Measurements from ENCODE around the gene SOX2.
"Not testable (repeated sequence)": the region's sequence is repeated elsewhere in the genome, so short reads cannot be mapped to it uniquely, and the experiment has no call there.

The SOX2 gene

DNA sequence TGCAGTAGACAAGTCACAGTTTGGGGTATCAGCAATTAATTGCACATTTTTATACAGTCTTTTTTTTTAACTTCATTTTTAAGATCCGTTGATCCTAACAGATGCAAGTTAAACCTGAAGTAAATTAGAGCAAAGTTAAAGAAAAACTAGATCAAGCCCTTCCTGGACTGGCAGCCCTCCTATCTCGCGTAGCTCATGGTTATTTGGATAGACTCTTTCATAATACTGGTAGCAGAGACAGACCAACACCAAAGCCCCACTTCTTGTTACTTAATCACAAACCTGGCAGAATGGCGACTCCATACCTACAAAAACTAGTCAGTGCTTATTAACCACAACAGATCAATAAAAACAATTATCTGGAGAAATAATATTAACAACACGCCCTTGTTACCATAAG is 26.8 kb downstream of the SOX2 start:
- Histone ChIP-seq H3K4me1 (ENCODE audit: control insufficient read depth, insufficient read depth, low read length) (no peaks in the 10 kb centered on the region), H3K9me3 (ENCODE audit: control insufficient read depth in 2 of 2, low read length in 2 of 2) (no peaks in the 10 kb centered on the region), H3K36me3 (ENCODE audit: control insufficient read depth in 2 of 2, insufficient read depth in 2 of 2, low read length in 2 of 2) (no peaks in the 10 kb centered on the region), H3K27ac (ENCODE audit: low read length) (no peak overlapping the region), H3K9ac (ENCODE audit: low read length in 2 of 2) (no peak overlapping the region), H3K27me3 (ENCODE audit: control insufficient read depth in 1 of 2, insufficient read depth in 2 of 2, low read length in 2 of 2) (peaks cover 0 to 3% of the 10 kb centered on the region in 2 donors), H3K4me3 (ENCODE audit: low read length in 2 of 2) (no peak overlapping the region)

DNA sequence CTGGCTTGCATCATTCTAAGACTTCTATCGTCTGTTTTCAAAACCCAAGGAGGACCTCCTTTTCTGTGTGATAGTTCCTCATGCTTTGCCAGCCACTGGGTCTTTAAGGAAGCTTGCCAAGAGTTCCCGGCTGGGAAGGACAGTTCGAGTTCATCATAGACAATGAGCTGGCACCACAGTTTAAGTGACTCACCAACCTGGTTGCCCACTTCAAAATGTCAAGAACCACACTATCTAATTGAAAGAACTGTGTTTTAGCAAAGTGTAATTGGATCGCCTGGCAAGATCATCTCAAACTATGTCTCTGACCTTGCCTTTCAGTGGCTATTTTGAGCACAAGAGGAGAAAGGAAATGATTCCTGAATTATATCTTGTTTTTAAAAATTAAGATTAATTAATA is 27.9 kb downstream of the SOX2 start:
- no peak overlapping the region for H3K9ac ChIP-seq (ENCODE audit: low read length in 2 of 2)
- no peaks in the 10 kb centered on the region for H3K9me3 ChIP-seq (ENCODE audit: control insufficient read depth in 2 of 2, low read length in 2 of 2)
- no peak overlapping the region for H3K4me3 ChIP-seq (ENCODE audit: low read length in 2 of 2)
- H3K27ac ChIP-seq (ENCODE audit: low read length): no peak overlapping the region
- no peaks in the 10 kb centered on the region for H3K4me1 ChIP-seq (ENCODE audit: control insufficient read depth, insufficient read depth, low read length)
- H3K27me3 ChIP-seq (ENCODE audit: control insufficient read depth in 1 of 2, insufficient read depth in 2 of 2, low read length in 2 of 2): peaks cover 0 to 3% of the 10 kb centered on the region in 2 donors
- H3K36me3 ChIP-seq (ENCODE audit: control insufficient read depth in 2 of 2, insufficient read depth in 2 of 2, low read length in 2 of 2): no peaks in the 10 kb centered on the region

DNA sequence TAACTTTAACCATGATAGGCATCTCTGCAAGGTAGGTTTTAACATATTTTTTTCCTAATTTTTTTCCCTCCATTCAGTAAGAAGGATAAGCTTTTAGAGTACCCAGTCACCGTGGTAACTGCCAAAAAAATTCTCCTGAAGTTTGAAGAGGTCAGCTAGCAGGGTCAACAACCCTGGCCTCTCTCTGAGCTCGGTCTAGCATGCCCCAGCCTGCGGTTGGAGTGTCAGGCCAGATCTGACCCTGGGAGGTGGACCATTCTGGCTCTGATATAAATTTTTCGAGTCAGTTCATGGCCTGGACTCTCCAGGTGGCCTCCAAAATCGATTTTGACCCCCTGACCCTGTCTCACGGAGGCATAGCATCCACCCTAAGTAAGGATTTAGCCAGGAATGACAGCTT is 29.7 kb downstream of the SOX2 start:
- Histone ChIP-seq H3K4me3 (ENCODE audit: low read length in 2 of 2) (no peak overlapping the region), H3K4me1 (ENCODE audit: control insufficient read depth, insufficient read depth, low read length) (no peaks in the 10 kb centered on the region), H3K9ac (ENCODE audit: low read length in 2 of 2) (no peak overlapping the region), H3K27me3 (ENCODE audit: control insufficient read depth in 1 of 2, insufficient read depth in 2 of 2, low read length in 2 of 2) (peaks cover 0 to 3% of the 10 kb centered on the region in 2 donors), H3K9me3 (ENCODE audit: control insufficient read depth in 2 of 2, low read length in 2 of 2) (no peaks in the 10 kb centered on the region), H3K36me3 (ENCODE audit: control insufficient read depth in 2 of 2, insufficient read depth in 2 of 2, low read length in 2 of 2) (no peaks in the 10 kb centered on the region), H3K27ac (ENCODE audit: low read length) (no peak overlapping the region)

DNA sequence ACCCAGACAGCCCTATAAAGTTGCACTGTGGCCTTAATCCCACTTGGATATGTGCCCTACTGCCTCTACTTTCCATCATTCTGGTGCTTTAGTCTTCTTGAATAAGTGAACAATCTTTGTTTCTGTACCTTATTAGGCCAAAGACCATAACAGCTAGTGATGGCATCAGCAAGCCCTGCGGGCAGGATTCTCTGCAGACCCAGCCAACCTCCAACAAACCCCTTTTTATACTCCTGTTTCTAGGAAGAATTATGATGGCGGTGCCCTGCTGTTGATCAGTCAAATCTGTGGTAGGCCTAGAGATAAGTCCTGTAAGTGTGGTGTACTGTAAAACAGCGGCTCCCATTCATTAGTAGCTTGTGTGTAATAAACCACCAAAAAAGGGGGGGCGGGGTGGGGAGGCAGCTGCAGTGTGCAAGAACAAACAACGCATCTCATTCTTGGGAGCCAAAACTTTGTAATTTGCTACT is 40.5 kb downstream of the SOX2 start:
- Histone ChIP-seq H3K36me3 (ENCODE audit: control insufficient read depth in 2 of 2, insufficient read depth in 2 of 2, low read length in 2 of 2) (no peaks in the 10 kb centered on the region), H3K27me3 (ENCODE audit: control insufficient read depth in 1 of 2, insufficient read depth in 2 of 2, low read length in 2 of 2) (peaks cover 0 to 9% of the 10 kb centered on the region in 2 donors), H3K27ac (ENCODE audit: low read length) (no peak overlapping the region), H3K9ac (ENCODE audit: low read length in 2 of 2) (no peak overlapping the region), H3K9me3 (ENCODE audit: control insufficient read depth in 2 of 2, low read length in 2 of 2) (no peaks in the 10 kb centered on the region), H3K4me3 (ENCODE audit: low read length in 2 of 2) (no peak overlapping the region), H3K4me1 (ENCODE audit: control insufficient read depth, insufficient read depth, low read length) (no peaks in the 10 kb centered on the region)

DNA sequence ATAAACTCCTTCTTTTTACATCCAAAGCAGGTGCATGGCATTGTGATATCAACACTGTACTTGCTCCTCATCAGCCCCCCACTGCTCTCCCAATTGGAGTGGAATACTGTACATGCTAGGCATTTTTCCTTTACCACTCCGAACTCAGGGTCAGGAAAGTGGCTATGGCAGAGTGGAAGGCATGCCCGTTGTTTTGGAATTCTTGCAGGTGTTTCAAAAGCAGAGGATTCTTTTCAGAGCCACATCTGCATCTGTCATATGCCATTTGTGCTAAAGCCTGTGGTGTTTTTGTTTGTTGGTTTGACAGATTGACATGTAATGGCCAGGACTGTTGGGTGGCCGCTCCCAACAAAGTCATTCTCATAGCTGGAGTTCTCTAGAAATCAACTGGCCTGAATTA is 41.7 kb downstream of the SOX2 start:
- Histone ChIP-seq H3K36me3 (ENCODE audit: control insufficient read depth in 2 of 2, insufficient read depth in 2 of 2, low read length in 2 of 2) (no peaks in the 10 kb centered on the region), H3K9me3 (ENCODE audit: control insufficient read depth in 2 of 2, low read length in 2 of 2) (no peaks in the 10 kb centered on the region), H3K9ac (ENCODE audit: low read length in 2 of 2) (no peak overlapping the region), H3K4me3 (ENCODE audit: low read length in 2 of 2) (no peak overlapping the region), H3K27me3 (ENCODE audit: control insufficient read depth in 1 of 2, insufficient read depth in 2 of 2, low read length in 2 of 2) (peaks cover 0 to 9% of the 10 kb centered on the region in 2 donors), H3K27ac (ENCODE audit: low read length) (no peak overlapping the region), H3K4me1 (ENCODE audit: control insufficient read depth, insufficient read depth, low read length) (no peaks in the 10 kb centered on the region)

DNA sequence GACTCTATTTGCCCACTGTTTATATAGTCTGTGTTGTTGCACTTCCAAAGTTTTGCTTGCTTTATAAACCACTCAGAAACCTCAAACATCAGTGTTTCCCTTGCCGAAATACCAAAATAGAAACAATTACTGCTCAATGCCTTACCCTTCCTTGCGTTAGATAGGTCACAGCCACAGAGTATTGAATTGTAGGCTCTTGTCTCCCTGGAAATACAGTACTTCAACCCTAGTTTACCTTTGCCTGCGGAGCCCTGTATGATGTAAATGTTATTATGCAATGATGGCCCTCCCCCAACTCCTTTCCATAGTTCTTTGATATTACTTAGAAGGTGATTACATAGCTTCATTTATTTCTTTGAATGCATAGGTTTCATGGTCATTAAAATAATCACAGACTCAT is 44.2 kb downstream of the SOX2 start:
- H3K27me3 ChIP-seq (ENCODE audit: control insufficient read depth in 1 of 2, insufficient read depth in 2 of 2, low read length in 2 of 2): peaks cover 0 to 9% of the 10 kb centered on the region in 2 donors
- H3K27ac ChIP-seq (ENCODE audit: low read length): no peak overlapping the region
- H3K36me3 ChIP-seq (ENCODE audit: control insufficient read depth in 2 of 2, insufficient read depth in 2 of 2, low read length in 2 of 2): no peaks in the 10 kb centered on the region
- H3K4me3 ChIP-seq (ENCODE audit: low read length in 2 of 2): no peak overlapping the region
- H3K4me1 ChIP-seq (ENCODE audit: control insufficient read depth, insufficient read depth, low read length): no peaks in the 10 kb centered on the region
- H3K9me3 ChIP-seq (ENCODE audit: control insufficient read depth in 2 of 2, low read length in 2 of 2): no peaks in the 10 kb centered on the region
- no peak overlapping the region for H3K9ac ChIP-seq (ENCODE audit: low read length in 2 of 2)

DNA sequence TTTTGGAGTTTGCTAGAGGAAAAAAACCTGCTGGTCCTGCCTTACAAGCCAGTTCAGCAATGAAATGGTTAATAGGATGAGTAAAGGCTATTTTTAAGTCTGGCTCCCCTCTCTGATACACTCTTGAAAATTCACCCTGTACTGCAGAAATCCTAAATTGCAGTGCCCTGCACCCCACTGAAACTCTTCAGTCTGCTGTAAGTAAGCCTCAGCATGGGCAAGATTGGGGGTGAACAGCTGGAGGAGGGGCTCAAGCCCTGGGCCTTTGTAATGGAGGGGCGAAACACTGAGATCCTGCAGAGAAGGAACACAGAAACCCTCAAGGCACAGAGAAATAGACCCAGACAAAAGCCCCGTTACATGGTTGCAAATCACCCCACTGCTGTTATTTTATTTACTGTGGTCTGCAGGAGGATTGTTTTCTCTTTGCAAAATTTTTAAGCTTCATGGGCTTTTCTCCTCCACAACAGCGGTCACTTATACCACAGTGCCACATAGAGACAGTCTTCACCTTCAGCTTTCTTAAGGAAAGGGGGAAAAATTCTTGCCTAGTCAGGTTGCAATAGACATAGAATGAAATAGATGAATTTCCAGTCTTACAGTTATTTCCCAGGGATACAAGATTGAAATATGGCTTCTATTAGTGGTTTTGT is 45.0 kb downstream of the SOX2 start:
- no peaks in the 10 kb centered on the region for H3K4me1 ChIP-seq (ENCODE audit: control insufficient read depth, insufficient read depth, low read length)
- H3K27ac ChIP-seq (ENCODE audit: low read length): no peak overlapping the region
- no peak overlapping the region for H3K4me3 ChIP-seq (ENCODE audit: low read length in 2 of 2)
- H3K9ac ChIP-seq (ENCODE audit: low read length in 2 of 2): no peak overlapping the region
- H3K27me3 ChIP-seq (ENCODE audit: control insufficient read depth in 1 of 2, insufficient read depth in 2 of 2, low read length in 2 of 2): peaks cover 0 to 9% of the 10 kb centered on the region in 2 donors
- H3K9me3 ChIP-seq (ENCODE audit: control insufficient read depth in 2 of 2, low read length in 2 of 2): no peaks in the 10 kb centered on the region
- H3K36me3 ChIP-seq (ENCODE audit: control insufficient read depth in 2 of 2, insufficient read depth in 2 of 2, low read length in 2 of 2): no peaks in the 10 kb centered on the region

DNA sequence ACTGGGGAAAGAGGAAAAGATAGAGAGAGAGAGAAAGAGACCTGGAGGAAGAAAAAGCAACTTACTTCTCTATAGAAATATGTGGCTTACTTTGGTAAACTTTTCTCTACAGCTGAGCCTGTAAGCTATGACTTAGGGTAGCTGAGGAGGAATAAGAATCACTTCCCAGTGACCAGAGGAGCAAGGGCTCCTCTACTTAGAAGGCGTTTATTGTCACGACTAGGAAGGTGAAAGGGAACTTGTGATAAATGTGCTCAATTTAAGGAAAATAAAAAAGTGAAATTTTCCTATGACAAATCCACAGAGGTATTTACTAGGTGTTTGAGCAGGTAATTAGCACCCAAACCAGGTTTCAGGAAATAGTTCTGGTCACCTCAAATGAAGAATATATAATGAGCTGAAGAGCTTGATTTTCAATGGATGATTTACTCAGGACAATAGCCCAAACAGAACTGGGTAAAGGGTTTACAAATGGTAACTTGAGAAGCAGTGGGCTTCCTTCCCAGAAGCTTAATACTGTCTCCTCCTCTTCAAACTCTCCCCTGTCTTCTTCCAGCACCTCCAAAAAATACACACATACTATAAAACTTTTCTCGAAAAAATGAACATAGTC is 46.1 kb downstream of the SOX2 start:
- Histone ChIP-seq H3K27me3 (ENCODE audit: control insufficient read depth in 1 of 2, insufficient read depth in 2 of 2, low read length in 2 of 2) (peaks cover 0 to 9% of the 10 kb centered on the region in 2 donors), H3K27ac (ENCODE audit: low read length) (no peak overlapping the region), H3K4me3 (ENCODE audit: low read length in 2 of 2) (no peak overlapping the region), H3K4me1 (ENCODE audit: control insufficient read depth, insufficient read depth, low read length) (no peaks in the 10 kb centered on the region), H3K9ac (ENCODE audit: low read length in 2 of 2) (no peak overlapping the region), H3K9me3 (ENCODE audit: control insufficient read depth in 2 of 2, low read length in 2 of 2) (no peaks in the 10 kb centered on the region), H3K36me3 (ENCODE audit: control insufficient read depth in 2 of 2, insufficient read depth in 2 of 2, low read length in 2 of 2) (no peaks in the 10 kb centered on the region)

DNA sequence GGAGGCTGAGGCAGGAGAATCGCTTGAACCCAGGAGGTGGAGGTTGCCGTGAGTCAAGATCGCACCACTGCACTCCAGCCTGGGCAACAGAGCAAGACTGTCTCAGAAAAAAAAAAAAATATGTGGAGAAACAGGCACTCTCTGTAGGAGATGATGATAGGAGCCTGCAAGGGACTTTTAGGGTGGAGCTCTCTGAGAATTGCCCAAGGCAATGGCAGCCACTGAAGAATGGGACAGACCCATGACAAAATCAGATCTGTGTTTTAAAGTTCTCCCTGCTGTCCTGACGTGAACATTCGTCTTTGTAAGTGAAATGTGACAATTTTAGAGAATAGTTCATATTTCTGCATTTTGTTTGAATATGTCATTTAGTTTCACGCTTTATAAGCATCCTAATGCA is 50.2 kb downstream of the SOX2 start:
- H3K36me3 ChIP-seq (ENCODE audit: control insufficient read depth in 2 of 2, insufficient read depth in 2 of 2, low read length in 2 of 2): no peaks in the 10 kb centered on the region
- no peak overlapping the region for H3K9ac ChIP-seq (ENCODE audit: low read length in 2 of 2)
- no peaks in the 10 kb centered on the region for H3K9me3 ChIP-seq (ENCODE audit: control insufficient read depth in 2 of 2, low read length in 2 of 2)
- H3K27ac ChIP-seq (ENCODE audit: low read length): no peak overlapping the region
- H3K4me1 ChIP-seq (ENCODE audit: control insufficient read depth, insufficient read depth, low read length): no peaks in the 10 kb centered on the region
- H3K4me3 ChIP-seq (ENCODE audit: low read length in 2 of 2): no peak overlapping the region
- no peaks in the 10 kb centered on the region for H3K27me3 ChIP-seq (ENCODE audit: control insufficient read depth in 1 of 2, insufficient read depth in 2 of 2, low read length in 2 of 2)

DNA sequence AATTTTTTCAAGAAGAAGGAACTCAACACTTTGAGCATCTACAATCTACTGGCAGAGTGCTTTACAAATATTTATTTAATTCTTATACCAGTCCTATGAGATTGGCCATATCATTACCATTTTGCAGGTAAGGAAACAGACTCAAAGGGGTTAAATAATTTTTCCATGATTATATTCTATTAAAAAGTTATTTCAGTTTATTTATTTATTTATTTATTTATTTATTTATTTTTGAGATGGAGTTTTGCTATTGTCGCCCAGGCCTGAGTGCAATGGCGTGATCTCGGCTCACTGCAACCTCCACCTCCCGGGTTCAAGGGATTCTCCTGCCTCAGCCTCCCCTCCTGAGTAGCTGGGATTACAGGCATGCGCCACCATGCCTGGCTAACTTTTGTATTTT is 52.3 kb downstream of the SOX2 start:
- not testable (repeated sequence) for H3K4me3 ChIP-seq (ENCODE audit: low read length in 2 of 2); H3K4me1 ChIP-seq (ENCODE audit: control insufficient read depth, insufficient read depth, low read length); H3K36me3 ChIP-seq (ENCODE audit: control insufficient read depth in 2 of 2, insufficient read depth in 2 of 2, low read length in 2 of 2); H3K9ac ChIP-seq (ENCODE audit: low read length in 2 of 2); H3K9me3 ChIP-seq (ENCODE audit: control insufficient read depth in 2 of 2, low read length in 2 of 2); H3K27ac ChIP-seq (ENCODE audit: low read length); H3K27me3 ChIP-seq (ENCODE audit: control insufficient read depth in 1 of 2, insufficient read depth in 2 of 2, low read length in 2 of 2)

Measured in stomach smooth muscle (tissue), 2 donors.